HEK293 (cell line): ENCODE results near the gene CISD1.

Experiments used
- CTCF ChIA-PET: fragments of 350-600 bp; formaldehyde crosslinking; extraction: SDS; loops from one replicate; lab custom pipeline; 2021; ENCODE audit warnings: antibody characterized with exemption; lab: Yijun Ruan, JAX
- POLR2A ChIA-PET: fragments of 300-600 bp; formaldehyde crosslinking; extraction: SDS; loops from one replicate; lab custom pipeline; 2020; ENCODE audit warnings: antibody characterized with exemption, inconsistent platforms; lab: Yijun Ruan, JAX
- H3K27ac ChIP-seq: fragments of 200-500 bp; sonication (Bioruptor generic); 2 replicates; pipeline ENCODE4 v1.5.1; 2014; ENCODE audit warnings: low read depth, low read length, control low read depth, inconsistent platforms; ENCODE audit errors: extremely low read depth
- H3K36me3 ChIP-seq, 2 experiments: fragments of 200-500 bp in 1 of 2; sonication (Bioruptor generic) in 1 of 2; 1 replicate in 1 of 2; 2 replicates in 1 of 2; pipeline ENCODE4 v1.5.1; 2014 to 2017; ENCODE audit warnings: inconsistent platforms in 2 of 2, low read length in 2 of 2; ENCODE audit not compliant: control insufficient read depth in 2 of 2, insufficient read depth in 1 of 2
- H3K4me1 ChIP-seq: fragments of 200-500 bp; sonication (Bioruptor generic); 2 replicates; pipeline ENCODE4 v1.5.1; 2014; ENCODE audit warnings: mild to moderate bottlenecking, low read length, inconsistent platforms; ENCODE audit not compliant: control insufficient read depth, insufficient read depth
- H3K4me3 ChIP-seq: 2 replicates; pipeline ENCODE4 v1.5.1; 2011; ENCODE audit warnings: low read depth, mild to moderate bottlenecking, control low read depth, low read length, moderate library complexity
- H3K9me3 ChIP-seq: fragments of 200-500 bp; sonication (Bioruptor generic); 2 replicates; pipeline ENCODE4 v1.5.1; 2014; ENCODE audit warnings: low read depth, low read length, inconsistent platforms; ENCODE audit not compliant: control insufficient read depth, insufficient read depth
- ATF2 ChIP-seq: fragments of 450-650 bp; formaldehyde crosslinking; IDR thresholded peaks from 2 replicates; pipeline ENCODE4 v1.5.1; 2016; ENCODE audit warnings: missing biosample characterization, missing genetic modification characterization, low read depth
- BCL6B ChIP-seq: fragments of 450-650 bp; formaldehyde crosslinking; IDR thresholded peaks from 2 replicates; pipeline ENCODE4 v1.5.1; 2017; ENCODE audit warnings: missing biosample characterization, missing genetic modification characterization
- PRDM10 ChIP-seq: fragments of 450-650 bp; formaldehyde crosslinking; IDR thresholded peaks from 2 replicates; pipeline ENCODE4 v1.5.1; 2016; ENCODE audit warnings: missing biosample characterization, missing genetic modification characterization
- WT1 ChIP-seq: fragments of 450-650 bp; formaldehyde crosslinking; IDR thresholded peaks from 2 replicates; pipeline ENCODE4 v1.5.1; 2016; ENCODE audit warnings: missing biosample characterization, missing genetic modification characterization
- ZBTB21 ChIP-seq: fragments of 450-650 bp; formaldehyde crosslinking; IDR thresholded peaks from 2 replicates; pipeline ENCODE4 v1.5.1; 2017; ENCODE audit warnings: missing biosample characterization, missing genetic modification characterization
- ZNF121 ChIP-seq: fragments of 450-650 bp; formaldehyde crosslinking; IDR thresholded peaks from 2 replicates; pipeline ENCODE4 v1.5.1; 2016; ENCODE audit warnings: missing biosample characterization, missing genetic modification characterization
- ZNF513 ChIP-seq: fragments of 450-650 bp; IDR thresholded peaks from 2 replicates; pipeline ENCODE4 v1.5.1; 2018; ENCODE audit warnings: missing biosample characterization, missing genetic modification characterization
- ZNF548 ChIP-seq: fragments of 450-650 bp; formaldehyde crosslinking; IDR thresholded peaks from 2 replicates; pipeline ENCODE4 v1.5.1; 2016; ENCODE audit warnings: missing biosample characterization, missing genetic modification characterization

Gene CISD1

GRCh38 chr10:58307676-58308075 is 38.7 kb downstream of the CISD1 start:
- Histone ChIP-seq H3K9me3 (no peaks in the 10 kb centered on the region), H3K4me1 (no peaks in the 10 kb centered on the region), H3K4me3 (no peak overlapping the region), H3K36me3 (no peaks in the 10 kb centered on the region), H3K27ac (no peak overlapping the region)
- CTCF ChIA-PET = interaction anchor here (0.5 to 1.9 kb wide), 5 partner anchors 8 to 130 kb away, joined by 3 to 7 read pairs (median 4); no protein-coding TSS in a partner anchor
- POLR2A ChIA-PET = no interaction called here
- TF ChIP-seq ZBTB21 (tag by site-specific recombination) (no peak), PRDM10 (no peak), ZNF548 (tag by site-specific recombination) (no peak), BCL6B (no peak), ZNF121 (peak; percentile 35; the same call in 1 of the 2 replicates)

GRCh38 chr10:58311026-58311425 is 42.1 kb downstream of the CISD1 start:
- Histone ChIP-seq H3K36me3 (no peaks in the 10 kb centered on the region), H3K27ac (no peak overlapping the region), H3K4me1 (no peaks in the 10 kb centered on the region), H3K9me3 (no peaks in the 10 kb centered on the region), H3K4me3 (no peak overlapping the region)
- no peak for TF ChIP-seq WT1
- TF ChIP-seq ZNF513 = no peak
- POLR2A ChIA-PET = no interaction called here
- CTCF ChIA-PET = interaction anchor here (0.6 to 1.5 kb wide), 2 partner anchors 11 to 35 kb away, joined by 3 read pairs; no protein-coding TSS in a partner anchor

- no peaks in the 10 kb centered on the region; the same call in 1 of the 2 replicates for H3K4me1 ChIP-seq
Observed at GRCh38 chr10:58316874-58317273, 47.9 kb downstream of the CISD1 start.

More at GRCh38 chr10:58316874-58317273, 47.9 kb downstream of the CISD1 start:
- no peaks in the 10 kb centered on the region for H3K9me3 ChIP-seq
- no peaks in the 10 kb centered on the region for H3K36me3 ChIP-seq
- no peak for TF ChIP-seq ZNF513
- peak; percentile 74 for TF ChIP-seq ATF2 (tag by site-specific recombination)
- CTCF ChIA-PET = no interaction called here
- no peak overlapping the region for H3K27ac ChIP-seq
- POLR2A ChIA-PET = no interaction called here
- H3K4me3 ChIP-seq = no peak overlapping the region
